Sigmoid colon (tissue), 4 donors: Measurements from ENCODE around the gene NUDT21.

Experiments used
- EP300 ChIP-seq, 4 donors: sonication (generic); formaldehyde crosslinking; IDR thresholded peaks; one replicate each; pipeline ENCODE4 v1.6.1; 2017; ENCODE audit warnings: antibody characterized with exemption in 4 of 4
- POLR2A ChIP-seq, 2 donors: fragments of 450-650 bp; IDR thresholded peaks; one replicate each; pipeline ENCODE4 v1.6.1; 2016; ENCODE audit warnings: antibody characterized with exemption in 2 of 2, mild to moderate bottlenecking in 2 of 2, moderate library complexity in 2 of 2
- POLR2AphosphoS5 ChIP-seq, 4 donors: sonication (generic); formaldehyde crosslinking; IDR thresholded peaks; one replicate each; pipeline ENCODE4 v1.6.1; 2017; ENCODE audit warnings: antibody characterized with exemption in 4 of 4
- TF ChIP-seq, protein P1 (sequence below), 4 experiments: fragments of 450-650 bp in 3 of 4; fragments of 200-600 bp in 1 of 4; IDR thresholded peaks; one replicate each; pipeline ENCODE4 v1.5.1; 2016 to 2019; ENCODE audit warnings: antibody characterized with exemption in 4 of 4, mild to moderate bottlenecking in 3 of 4, moderate library complexity in 2 of 4

DNA sequence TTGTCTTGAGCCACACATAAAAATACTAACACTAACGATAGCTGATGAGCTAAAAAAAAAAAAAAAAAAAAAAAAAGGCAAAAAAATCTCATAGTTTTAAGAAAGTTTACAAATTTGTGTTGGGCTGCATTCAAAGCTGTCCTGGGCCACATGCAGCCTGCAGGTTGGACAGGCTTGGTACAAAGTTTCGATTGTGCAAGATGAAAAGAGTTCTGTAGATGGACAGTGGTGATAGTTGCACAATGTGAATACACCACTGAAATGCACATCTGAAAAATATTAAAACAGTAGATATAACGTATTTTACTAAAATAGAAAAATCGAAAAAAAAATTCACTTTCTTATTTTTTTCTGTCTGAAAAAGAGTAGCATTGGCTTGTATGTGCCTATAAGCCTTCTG lies 68.7 kb downstream of the NUDT21 start:
- no peak for TF ChIP-seq EP300 (IDR thresholded peaks at IDR 0.05)
- TF ChIP-seq, protein P1, sequence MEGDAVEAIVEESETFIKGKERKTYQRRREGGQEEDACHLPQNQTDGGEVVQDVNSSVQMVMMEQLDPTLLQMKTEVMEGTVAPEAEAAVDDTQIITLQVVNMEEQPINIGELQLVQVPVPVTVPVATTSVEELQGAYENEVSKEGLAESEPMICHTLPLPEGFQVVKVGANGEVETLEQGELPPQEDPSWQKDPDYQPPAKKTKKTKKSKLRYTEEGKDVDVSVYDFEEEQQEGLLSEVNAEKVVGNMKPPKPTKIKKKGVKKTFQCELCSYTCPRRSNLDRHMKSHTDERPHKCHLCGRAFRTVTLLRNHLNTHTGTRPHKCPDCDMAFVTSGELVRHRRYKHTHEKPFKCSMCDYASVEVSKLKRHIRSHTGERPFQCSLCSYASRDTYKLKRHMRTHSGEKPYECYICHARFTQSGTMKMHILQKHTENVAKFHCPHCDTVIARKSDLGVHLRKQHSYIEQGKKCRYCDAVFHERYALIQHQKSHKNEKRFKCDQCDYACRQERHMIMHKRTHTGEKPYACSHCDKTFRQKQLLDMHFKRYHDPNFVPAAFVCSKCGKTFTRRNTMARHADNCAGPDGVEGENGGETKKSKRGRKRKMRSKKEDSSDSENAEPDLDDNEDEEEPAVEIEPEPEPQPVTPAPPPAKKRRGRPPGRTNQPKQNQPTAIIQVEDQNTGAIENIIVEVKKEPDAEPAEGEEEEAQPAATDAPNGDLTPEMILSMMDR (IDR thresholded peaks at IDR 0.05) = no peak
- TF ChIP-seq POLR2AphosphoS5 (IDR thresholded peaks at IDR 0.05) = no peak
- TF ChIP-seq POLR2A (IDR thresholded peaks at IDR 0.05) = no peak
